ENCODE measurements around the gene KCNJ8.

Gene KCNJ8

GRCh38 chr12:21731144-21731543 is 43.4 kb downstream of the KCNJ8 start:
- intact Hi-C loops (cut with DNase I) = no loop called here
- DNase-seq = no peak

GRCh38 chr12:21725731-21726130 is 48.8 kb downstream of the KCNJ8 start:
- DNase-seq = no peak
- intact Hi-C loops (cut with DNase I) = no loop called here

GRCh38 chr12:21718944-21719650 is 55.4 kb downstream of the KCNJ8 start:
- DNase-seq = no peak
- intact Hi-C loops (cut with DNase I) = no loop called here

- no peak for DNase-seq
- intact Hi-C loops (cut with DNase I) = no loop called here
These were observed 56.1 kb downstream of the KCNJ8 start for GRCh38 chr12:21718403-21718802.

GRCh38 chr12:21717767-21718166 is 56.7 kb downstream of the KCNJ8 start:
- DNase-seq = no peak
- intact Hi-C loops (cut with DNase I) = no loop called here

- intact Hi-C loops (cut with DNase I) = no loop called here
These were observed 59.1 kb downstream of the KCNJ8 start for GRCh38 chr12:21715386-21715785.

More at GRCh38 chr12:21715386-21715785, 59.1 kb downstream of the KCNJ8 start:
- no peak for DNase-seq

All from head of caudate nucleus (tissue), 42 donors.